Measurements from ENCODE around the gene ALOXE3. TPM values are rescaled to one million over a fixed set of nuclear protein-coding genes. Genes with fewer than 3 reads are reported as not detected.

The ALOXE3 gene
- polyA plus RNA-seq, 3 donors, result not detected

GRCh38 chr17:8091033-8091687, 27.2 kb downstream of the ALOXE3 start:
- 74% methylated on average over 5 of the region's 9 CpGs for WGBS (ENCODE audit: insufficient coverage)
- intact Hi-C loops (cut with micrococcal nuclease), result loop anchor here in 1 of 2 donors (10.0 kb wide), 1 partner anchor 654 kb away; the partner anchor contains the start of gene CCDC42
- H3K27me3 ChIP-seq (ENCODE audit: control insufficient read depth in 2 of 2, insufficient read depth in 2 of 2, low read length in 2 of 2), result peaks cover 0 to 10% of the 10 kb centered on the region in 2 donors
- peaks cover 0 to 7% of the 10 kb centered on the region in 2 donors for H3K4me1 ChIP-seq (ENCODE audit: control insufficient read depth in 1 of 2, insufficient read depth in 2 of 2, low read length in 2 of 2)
- Mint-ChIP-seq H3K27me3 (ENCODE audit: low read depth in 3 of 3) (peaks cover 25 to 58% (median 34%) of the 10 kb centered on the region in 3 donors), H3K9me3 (peaks cover 0 to 4% (median 0%) of the 10 kb centered on the region in 7 donors), H3K27ac (no peak overlapping the region), H3K4me1 (peaks cover 9% of the 10 kb centered on the region), H3K4me3 (peak overlapping the region in 1 of 2 donors; percentile 37), H3K36me3 (no peaks in the 10 kb centered on the region)
- no peaks in the 10 kb centered on the region for H3K9me3 ChIP-seq (replicated peaks in 1 of 2; ENCODE audit: control insufficient read depth in 1 of 2, insufficient read depth in 1 of 2, low read length in 2 of 2)
- no peak overlapping the region for H3K4me2 ChIP-seq (replicated peaks; ENCODE audit: extremely low read depth, low read length, poor library complexity, severe bottlenecking)
- H2AFZ ChIP-seq (ENCODE audit: insufficient read depth, low read depth, low read length, poor library complexity, severe bottlenecking), result no peak overlapping the region
- TF ChIP-seq, protein P1, sequence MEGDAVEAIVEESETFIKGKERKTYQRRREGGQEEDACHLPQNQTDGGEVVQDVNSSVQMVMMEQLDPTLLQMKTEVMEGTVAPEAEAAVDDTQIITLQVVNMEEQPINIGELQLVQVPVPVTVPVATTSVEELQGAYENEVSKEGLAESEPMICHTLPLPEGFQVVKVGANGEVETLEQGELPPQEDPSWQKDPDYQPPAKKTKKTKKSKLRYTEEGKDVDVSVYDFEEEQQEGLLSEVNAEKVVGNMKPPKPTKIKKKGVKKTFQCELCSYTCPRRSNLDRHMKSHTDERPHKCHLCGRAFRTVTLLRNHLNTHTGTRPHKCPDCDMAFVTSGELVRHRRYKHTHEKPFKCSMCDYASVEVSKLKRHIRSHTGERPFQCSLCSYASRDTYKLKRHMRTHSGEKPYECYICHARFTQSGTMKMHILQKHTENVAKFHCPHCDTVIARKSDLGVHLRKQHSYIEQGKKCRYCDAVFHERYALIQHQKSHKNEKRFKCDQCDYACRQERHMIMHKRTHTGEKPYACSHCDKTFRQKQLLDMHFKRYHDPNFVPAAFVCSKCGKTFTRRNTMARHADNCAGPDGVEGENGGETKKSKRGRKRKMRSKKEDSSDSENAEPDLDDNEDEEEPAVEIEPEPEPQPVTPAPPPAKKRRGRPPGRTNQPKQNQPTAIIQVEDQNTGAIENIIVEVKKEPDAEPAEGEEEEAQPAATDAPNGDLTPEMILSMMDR (IDR thresholded peaks at IDR 0.05), result no peak
- no peak overlapping the region for H3K4me3 ChIP-seq (replicated peaks in 1 of 3; ENCODE audit: low read depth in 2 of 3, low read length in 3 of 3)
- no peaks in the 10 kb centered on the region for H3K36me3 ChIP-seq (replicated peaks in 1 of 2; ENCODE audit: control insufficient read depth in 1 of 2, insufficient read depth in 2 of 2, low read length in 2 of 2)
- no peaks in the 10 kb centered on the region for H3K79me2 ChIP-seq (ENCODE audit: insufficient read depth, low read length)
- H3K27ac ChIP-seq (ENCODE audit: low read depth in 1 of 2, low read length in 2 of 2), result no peak overlapping the region
- H3K9ac ChIP-seq (ENCODE audit: insufficient read depth, low read length, poor library complexity, severe bottlenecking), result no peak overlapping the region
- DNase-seq, result peak in 2 of 3 donors; percentile 17 to 63
- no peaks in the 10 kb centered on the region for H4K20me1 ChIP-seq (ENCODE audit: insufficient read depth, low read length)

DNA sequence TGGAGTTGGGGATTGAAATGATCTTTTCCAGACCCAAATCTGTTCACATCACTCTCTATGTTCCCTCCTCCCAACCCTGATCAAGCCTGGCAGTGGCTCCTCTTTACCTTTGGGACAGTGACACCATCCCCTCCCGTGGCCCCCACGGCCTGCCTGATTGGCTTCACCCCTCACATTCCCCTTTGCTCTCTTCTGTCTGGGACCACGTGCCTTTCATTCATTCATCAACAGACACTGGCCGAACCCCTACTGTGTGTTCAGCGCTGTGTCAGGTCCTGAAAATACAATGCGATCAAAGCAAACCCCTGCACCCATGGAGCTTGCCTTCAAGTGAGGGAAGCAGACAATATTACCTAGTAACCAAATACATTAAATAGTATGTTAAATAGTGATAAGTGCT, 28.6 kb downstream of the ALOXE3 start:
- Histone ChIP-seq H4K20me1 (ENCODE audit: insufficient read depth, low read length) (no peaks in the 10 kb centered on the region), H3K27me3 (ENCODE audit: control insufficient read depth in 2 of 2, insufficient read depth in 2 of 2, low read length in 2 of 2) (peaks cover 0 to 5% of the 10 kb centered on the region in 2 donors), H3K9me3 (replicated peaks in 1 of 2; ENCODE audit: control insufficient read depth in 1 of 2, insufficient read depth in 1 of 2, low read length in 2 of 2) (no peaks in the 10 kb centered on the region), H3K4me2 (replicated peaks; ENCODE audit: extremely low read depth, low read length, poor library complexity, severe bottlenecking) (no peak overlapping the region), H3K4me3 (replicated peaks in 1 of 3; ENCODE audit: low read depth in 2 of 3, low read length in 3 of 3) (no peak overlapping the region), H2AFZ (ENCODE audit: insufficient read depth, low read depth, low read length, poor library complexity, severe bottlenecking) (no peak overlapping the region), H3K4me1 (ENCODE audit: control insufficient read depth in 1 of 2, insufficient read depth in 2 of 2, low read length in 2 of 2) (peaks cover 0 to 7% of the 10 kb centered on the region in 2 donors), H3K79me2 (ENCODE audit: insufficient read depth, low read length) (no peaks in the 10 kb centered on the region), H3K36me3 (replicated peaks in 1 of 2; ENCODE audit: control insufficient read depth in 1 of 2, insufficient read depth in 2 of 2, low read length in 2 of 2) (no peaks in the 10 kb centered on the region), H3K9ac (ENCODE audit: insufficient read depth, low read length, poor library complexity, severe bottlenecking) (no peak overlapping the region), H3K27ac (ENCODE audit: low read depth in 1 of 2, low read length in 2 of 2) (no peak overlapping the region)
- peaks cover 9% of the 10 kb centered on the region for H3K4me1 Mint-ChIP-seq
- 90% methylated on average over 5 of the region's 6 CpGs for WGBS (ENCODE audit: insufficient coverage)
- intact Hi-C loops (cut with micrococcal nuclease), result loop anchor here in 1 of 2 donors (10.0 kb wide), 1 partner anchor 655 kb away; the partner anchor contains the start of gene CCDC42
- TF ChIP-seq, protein P1 (IDR thresholded peaks at IDR 0.05), result no peak
- peak overlapping the region in 1 of 7 donors; percentile 52 for H3K27ac Mint-ChIP-seq
- no peaks in the 10 kb centered on the region for H3K36me3 Mint-ChIP-seq
- DNase-seq, result no peak
- no peak overlapping the region for H3K4me3 Mint-ChIP-seq
- H3K9me3 Mint-ChIP-seq, result peaks cover 0 to 4% (median 0%) of the 10 kb centered on the region in 7 donors
- H3K27me3 Mint-ChIP-seq (ENCODE audit: low read depth in 3 of 3), result peaks cover 23 to 50% (median 23%) of the 10 kb centered on the region in 3 donors
